ENCODE data around the gene PLEKHG3.

DNA sequence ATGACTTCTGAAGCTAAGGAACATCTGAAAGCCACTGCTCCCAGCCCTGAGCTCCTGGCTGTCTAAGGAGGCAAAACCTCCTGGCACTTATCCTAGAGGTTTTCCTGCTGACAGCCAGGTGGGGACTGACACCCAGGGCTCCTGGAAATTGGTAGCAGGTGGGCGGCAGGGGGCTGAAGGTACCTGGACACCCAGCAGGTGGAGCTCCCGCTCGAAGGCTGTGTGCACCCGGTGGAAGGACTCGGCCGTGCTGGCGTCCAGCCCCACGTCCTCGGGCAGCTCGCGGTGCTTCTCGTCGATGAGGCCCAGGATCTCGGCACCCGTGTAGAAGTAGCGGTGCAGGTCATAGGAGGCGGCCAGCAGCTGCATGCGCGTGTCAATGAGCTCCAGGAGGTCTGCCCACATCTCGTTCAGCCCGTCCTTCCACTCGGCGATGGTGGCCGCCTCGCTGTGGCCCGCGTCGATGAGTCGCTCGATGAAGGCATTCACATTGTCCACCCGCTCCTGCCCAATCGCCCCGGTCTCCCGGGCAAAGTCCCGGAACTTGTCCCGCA lies 68.2 kb downstream of the PLEKHG3 start:
- TF ChIP-seq, protein P1, sequence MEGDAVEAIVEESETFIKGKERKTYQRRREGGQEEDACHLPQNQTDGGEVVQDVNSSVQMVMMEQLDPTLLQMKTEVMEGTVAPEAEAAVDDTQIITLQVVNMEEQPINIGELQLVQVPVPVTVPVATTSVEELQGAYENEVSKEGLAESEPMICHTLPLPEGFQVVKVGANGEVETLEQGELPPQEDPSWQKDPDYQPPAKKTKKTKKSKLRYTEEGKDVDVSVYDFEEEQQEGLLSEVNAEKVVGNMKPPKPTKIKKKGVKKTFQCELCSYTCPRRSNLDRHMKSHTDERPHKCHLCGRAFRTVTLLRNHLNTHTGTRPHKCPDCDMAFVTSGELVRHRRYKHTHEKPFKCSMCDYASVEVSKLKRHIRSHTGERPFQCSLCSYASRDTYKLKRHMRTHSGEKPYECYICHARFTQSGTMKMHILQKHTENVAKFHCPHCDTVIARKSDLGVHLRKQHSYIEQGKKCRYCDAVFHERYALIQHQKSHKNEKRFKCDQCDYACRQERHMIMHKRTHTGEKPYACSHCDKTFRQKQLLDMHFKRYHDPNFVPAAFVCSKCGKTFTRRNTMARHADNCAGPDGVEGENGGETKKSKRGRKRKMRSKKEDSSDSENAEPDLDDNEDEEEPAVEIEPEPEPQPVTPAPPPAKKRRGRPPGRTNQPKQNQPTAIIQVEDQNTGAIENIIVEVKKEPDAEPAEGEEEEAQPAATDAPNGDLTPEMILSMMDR (conservative IDR thresholded peaks at IDR 0.05; ENCODE audit: low read length) = no peak
- no peak for TF ChIP-seq EZH2phosphoT487 (IDR thresholded peaks at IDR 0.05; ENCODE audit: borderline replicate concordance)

Data from Loucy (cell line).